Omental fat pad (tissue), 4 donors: ENCODE results near the gene WBP1. TPM values are rescaled to one million over a fixed set of nuclear protein-coding genes. Genes with fewer than 3 reads are reported as not detected.
A peak's percentile ranks its signal among the peaks of the same experiment; 100 is the strongest.

Experiments used
- ATAC-seq: fragments of 150-250 bp; one replicate; pipeline ENCODE4 v1.9.1; 2016; ENCODE audit warnings: mild to moderate bottlenecking, moderate library complexity; ENCODE audit not compliant: low FRiP score
- DNase-seq: peaks from one replicate; pipeline ENCODE4 v3.0.0-alpha.2; 2019; ENCODE audit warnings: low spot score
- CTCF ChIP-seq, 3 donors: fragments of 450-650 bp; IDR thresholded peaks; one replicate each; pipeline ENCODE4 v1.5.1; 2016 to 2017; ENCODE audit warnings: antibody characterized with exemption in 3 of 3, mild to moderate bottlenecking in 3 of 3, moderate library complexity in 2 of 3
- total RNA-seq, 4 donors: library from RNA; depleted of rRNA; stranded (reverse); fragments of >200 nt; gene quantifications; one replicate each; pipeline ENCODE4 v1.1.0, GENCODE V29; 2016

The WBP1 gene
- total RNA-seq, 4 donors from 2014 or later = 34.9 to 64.5 (median 44.3) TPM

- ATAC-seq (no peak), DNase-seq (no peak)
- no peak for TF ChIP-seq CTCF (IDR thresholded peaks at IDR 0.05)
These were observed 29.6 kb upstream of the WBP1 start for GRCh38 chr2:74428675-74429074.

- no peak for DNase-seq
- TF ChIP-seq CTCF (IDR thresholded peaks at IDR 0.05) = no peak
- ATAC-seq = peak; percentile 41
These were observed 28.5 kb upstream of the WBP1 start for GRCh38 chr2:74429487-74430451.

DNA sequence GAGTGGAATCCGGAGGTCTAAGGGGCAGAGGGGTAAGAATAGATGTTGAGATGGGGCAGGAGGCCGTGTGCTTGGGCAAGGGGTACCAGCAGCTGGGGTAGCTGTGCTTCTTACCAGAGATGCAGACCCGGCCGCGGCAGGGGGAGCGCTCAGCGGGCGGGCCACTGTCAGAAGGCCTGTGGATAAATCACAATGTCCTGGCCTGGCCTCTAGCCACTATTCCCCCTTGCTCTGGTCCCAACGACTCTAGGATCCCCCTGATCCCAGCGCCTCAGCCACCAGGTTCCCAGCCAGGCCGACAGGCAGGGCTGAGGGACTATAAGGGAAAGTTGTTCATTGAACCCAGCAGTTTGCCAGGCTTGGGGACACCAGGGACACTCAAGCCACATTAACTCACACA lies 27.7 kb upstream of the WBP1 start:
- TF ChIP-seq CTCF (IDR thresholded peaks at IDR 0.05) = no peak
- ATAC-seq (no peak), DNase-seq (no peak)

GRCh38 chr2:74436111-74436805 lies 22.0 kb upstream of the WBP1 start:
- no peak for ATAC-seq
- DNase-seq = no peak
- TF ChIP-seq CTCF (IDR thresholded peaks at IDR 0.05) = no peak

GRCh38 chr2:74436848-74437695 lies 21.2 kb upstream of the WBP1 start:
- DNase-seq (no peak), ATAC-seq (no peak)
- no peak for TF ChIP-seq CTCF (IDR thresholded peaks at IDR 0.05)

GRCh38 chr2:74438248-74438647 lies 20.0 kb upstream of the WBP1 start:
- DNase-seq (no peak), ATAC-seq (no peak)
- TF ChIP-seq CTCF (IDR thresholded peaks at IDR 0.05) = no peak
